Lung (tissue), 13 donors: ENCODE measurements around the gene RGS17. TPM values are rescaled to one million over a fixed set of nuclear protein-coding genes. Genes with fewer than 3 reads are reported as not detected.

Experiments used
- ATAC-seq: fragments of 200-7000 bp; cut with Tn5 transposase; one replicate; pipeline ENCODE4 v1.9.1; 2020; ENCODE audit warnings: moderate number of reproducible peaks; ENCODE audit not compliant: insufficient read depth, low FRiP score
- DNase-seq, 3 donors: peaks; one replicate each; pipeline ENCODE4 v3.0.0-alpha.2; 2013 to 2017
- H3K27ac ChIP-seq, 2 donors: one replicate each; pipeline ENCODE4 v1.5.1; 2013; ENCODE audit warnings: mild to moderate bottlenecking in 2 of 2, moderate library complexity in 2 of 2, control low read depth in 1 of 2, inconsistent platforms in 1 of 2, low read depth in 1 of 2, low read length in 1 of 2
- H3K27me3 ChIP-seq, 3 donors: one replicate each; pipeline ENCODE4 v1.5.1; 2013; ENCODE audit warnings: low read length in 2 of 3; ENCODE audit not compliant: control insufficient read depth in 3 of 3, insufficient read depth in 3 of 3
- H3K36me3 ChIP-seq, 4 donors: one replicate each; pipeline ENCODE4 v1.5.1; 2013; ENCODE audit warnings: low read length in 4 of 4, mild to moderate bottlenecking in 1 of 4, moderate library complexity in 1 of 4; ENCODE audit not compliant: control insufficient read depth in 4 of 4, insufficient read depth in 4 of 4
- H3K4me1 ChIP-seq, 5 donors: one replicate each; pipeline ENCODE4 v1.5.1; 2013; ENCODE audit warnings: low read length in 5 of 5, mild to moderate bottlenecking in 2 of 5, moderate library complexity in 1 of 5; ENCODE audit not compliant: control insufficient read depth in 5 of 5, insufficient read depth in 5 of 5
- H3K4me3 ChIP-seq: one replicate; pipeline ENCODE4 v1.5.1; 2013; ENCODE audit warnings: mild to moderate bottlenecking, control low read depth, moderate library complexity
- H3K9ac ChIP-seq, 2 donors: one replicate each; pipeline ENCODE4 v1.5.1; 2013; ENCODE audit warnings: low read length in 2 of 2, control low read depth in 1 of 2; ENCODE audit not compliant: insufficient read depth in 1 of 2
- H3K9me3 ChIP-seq, 4 donors: one replicate each; pipeline ENCODE4 v1.5.1; 2013; ENCODE audit warnings: low read length in 3 of 4, mild to moderate bottlenecking in 1 of 4, moderate library complexity in 1 of 4; ENCODE audit not compliant: control insufficient read depth in 4 of 4, insufficient read depth in 3 of 4
- WGBS, 2 donors: extraction: QIAGEN DNeasy Blood & Tissue Kit; methylation state at CpG; one replicate each; pipeline ENCODE4 v1.1.7; 2013; 5-methylcytosine and 5-hydroxymethylcytosine counted together
- polyA plus RNA-seq, 2 donors: library from polyadenylated mRNA; stranded (reverse); fragments of 200-250 nt; gene quantifications; one replicate each; pipeline ENCODE4 v1.2.1, GENCODE V29; 2013
- small RNA-seq: library from RNA; depleted of rRNA; stranded (forward); fragments of <200 nt; gene quantifications from one replicate; pipeline ENCODE3, GENCODE V24; 2014; ENCODE audit warnings: low replicate concordance
- total RNA-seq, 2 donors: library from RNA; depleted of rRNA in 1 of 2; stranded (reverse); fragments of >200 nt in 1 of 2; gene quantifications; one replicate each; pipeline ENCODE4 v1.2.1, GENCODE V29; 2014 to 2021
- TF ChIP-seq, protein P1 (sequence below): IDR thresholded peaks from 2 replicates; pipeline ENCODE4 v1.5.1; 2012; ENCODE audit warnings: mild to moderate bottlenecking; ENCODE audit errors: control extremely low read depth, extremely low read depth
- donor health status: control.
- donor health status: control.
- donor health status: Bipolar disorder and iron deficiency.
- donor health status: healthy.
- donor health status: DM: yes; HTN: yes; CAD: no.

Gene RGS17
- total and polyA plus RNA-seq, 4 donors = 0.17 to 1.7 (median 0.41) TPM

DNA sequence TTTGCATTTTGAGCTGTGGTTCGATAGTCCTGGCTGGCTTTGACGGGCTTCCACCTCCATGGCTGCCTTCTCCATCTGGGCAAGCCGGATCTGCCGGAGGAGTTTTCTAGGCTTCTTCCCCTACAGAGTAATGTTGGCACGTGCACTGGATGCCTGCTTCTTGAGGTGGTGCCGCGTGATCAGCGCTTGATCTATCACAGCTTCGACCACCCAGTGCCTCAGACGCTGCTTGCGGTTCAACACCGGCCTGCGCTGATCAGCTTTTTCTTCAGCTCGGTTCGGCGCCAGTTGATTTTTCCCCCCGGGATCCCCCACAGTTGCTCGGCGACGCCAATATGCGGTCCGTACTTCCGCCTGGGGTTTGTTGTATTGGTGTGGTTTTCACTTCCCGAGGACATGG, 171.7 kb downstream of the RGS17 start:
- ATAC-seq = no peak
- no peaks in the 10 kb centered on the region for H3K4me1 ChIP-seq
- TF ChIP-seq, protein P1, sequence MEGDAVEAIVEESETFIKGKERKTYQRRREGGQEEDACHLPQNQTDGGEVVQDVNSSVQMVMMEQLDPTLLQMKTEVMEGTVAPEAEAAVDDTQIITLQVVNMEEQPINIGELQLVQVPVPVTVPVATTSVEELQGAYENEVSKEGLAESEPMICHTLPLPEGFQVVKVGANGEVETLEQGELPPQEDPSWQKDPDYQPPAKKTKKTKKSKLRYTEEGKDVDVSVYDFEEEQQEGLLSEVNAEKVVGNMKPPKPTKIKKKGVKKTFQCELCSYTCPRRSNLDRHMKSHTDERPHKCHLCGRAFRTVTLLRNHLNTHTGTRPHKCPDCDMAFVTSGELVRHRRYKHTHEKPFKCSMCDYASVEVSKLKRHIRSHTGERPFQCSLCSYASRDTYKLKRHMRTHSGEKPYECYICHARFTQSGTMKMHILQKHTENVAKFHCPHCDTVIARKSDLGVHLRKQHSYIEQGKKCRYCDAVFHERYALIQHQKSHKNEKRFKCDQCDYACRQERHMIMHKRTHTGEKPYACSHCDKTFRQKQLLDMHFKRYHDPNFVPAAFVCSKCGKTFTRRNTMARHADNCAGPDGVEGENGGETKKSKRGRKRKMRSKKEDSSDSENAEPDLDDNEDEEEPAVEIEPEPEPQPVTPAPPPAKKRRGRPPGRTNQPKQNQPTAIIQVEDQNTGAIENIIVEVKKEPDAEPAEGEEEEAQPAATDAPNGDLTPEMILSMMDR = no peak
- H3K27ac ChIP-seq = no peak overlapping the region
- H3K27me3 ChIP-seq = no peaks in the 10 kb centered on the region
- no peaks in the 10 kb centered on the region for H3K36me3 ChIP-seq
- DNase-seq = no peak
- H3K9me3 ChIP-seq = peaks cover 0 to 4% (median under 1%) of the 10 kb centered on the region in 4 donors
- WGBS, 2 donors = 95 to 96% methylated on average over 24 of the region's 24 CpGs
- H3K9ac ChIP-seq = no peak overlapping the region
- no peak overlapping the region for H3K4me3 ChIP-seq

DNA sequence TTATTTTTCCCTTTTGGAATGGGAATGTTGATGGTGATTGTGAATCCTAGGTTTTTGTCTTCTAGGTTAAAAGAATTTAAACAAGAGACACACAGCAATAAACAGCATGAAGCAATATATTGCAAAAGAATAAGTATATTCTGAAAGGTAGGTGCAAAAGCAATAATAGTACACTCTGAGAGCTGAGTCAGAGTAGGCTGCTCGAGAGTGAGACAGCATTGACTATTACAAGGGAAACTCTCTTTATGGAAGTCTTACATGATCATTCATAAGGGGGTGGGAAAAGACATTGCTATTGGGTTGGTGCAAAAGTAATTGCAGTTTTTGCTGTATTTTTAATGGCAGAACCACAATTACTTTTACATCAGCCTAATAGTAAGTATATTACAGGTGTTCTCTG, 173.3 kb downstream of the RGS17 start:
- Histone ChIP-seq H3K27ac (no peak overlapping the region), H3K4me1 (no peaks in the 10 kb centered on the region), H3K9me3 (peaks cover 0 to 4% (median under 1%) of the 10 kb centered on the region in 4 donors), H3K27me3 (no peaks in the 10 kb centered on the region), H3K9ac (no peak overlapping the region), H3K36me3 (no peaks in the 10 kb centered on the region), H3K4me3 (no peak overlapping the region)
- DNase-seq (no peak), ATAC-seq (no peak)
- TF ChIP-seq, protein P1 = no peak
- 78 to 83% methylated on average over 1 of the region's 1 CpG for WGBS, 2 donors

Small RNA genes lying within 50 kb of the gene (small RNA-seq; reads per million reads assigned to genes)
- not detected for gene AL080276.1
- not detected for gene RNA5SP224

Other genes with a start within 250 kb of the RGS17 start
- gene FBXO5, start 148.2 kb downstream of the RGS17 start, total RNA-seq = 10 to 100 TPM in 1 of 2 donors, 1 to 10 TPM in 1; 4.2 to 10.5 TPM
- gene FBXO5, start 148.2 kb downstream of the RGS17 start, polyA plus RNA-seq = 1 to 10 TPM; 1.8 to 2.8 TPM
- 10 to 100 TPM; 13.9 to 16.3 TPM for gene MTRF1L, start 128.6 kb downstream of the RGS17 start, total RNA-seq
- 10 to 100 TPM in 1 of 2 donors, 1 to 10 TPM in 1; 9.4 to 10.9 TPM for gene MTRF1L, start 128.6 kb downstream of the RGS17 start, polyA plus RNA-seq